SK-N-SH treated with all-trans-retinoic acid at 6 μM for 48 hours (cell line): ENCODE data around the gene PLEKHA4.

Experiments
- ATAC-seq: fragments of 200-7000 bp; cut with Tn5 transposase; 3 replicates; pipeline ENCODE4 v1.9.1; 2020; ENCODE audit warnings: mild to moderate bottlenecking, moderate library complexity
- ARNTL ChIP-seq: fragments of 450-650 bp; formaldehyde crosslinking; IDR thresholded peaks from 2 replicates; pipeline ENCODE4 v1.5.0; 2020; ENCODE audit warnings: low read depth, mild to moderate bottlenecking, moderate library complexity, borderline replicate concordance
- BACH2 ChIP-seq: fragments of 250-450 bp; sonication (Bioruptor Pico); IDR thresholded peaks from 2 replicates; pipeline ENCODE4 v1.9.0; 2021; ENCODE audit warnings: mild to moderate bottlenecking, borderline replicate concordance
- CREB5 ChIP-seq: fragments of 250-450 bp; sonication (Bioruptor Pico); IDR thresholded peaks from 2 replicates; pipeline ENCODE4 v1.5.1; 2020; ENCODE audit warnings: low read depth, mild to moderate bottlenecking, moderate library complexity
- CSDC2 ChIP-seq: fragments of 250-450 bp; sonication (Bioruptor Pico); IDR thresholded peaks from 2 replicates; pipeline ENCODE4 v1.5.0; 2020; ENCODE audit warnings: mild to moderate bottlenecking, moderate library complexity
- CSRNP3 ChIP-seq: fragments of 250-450 bp; sonication (Bioruptor Pico); IDR thresholded peaks from 2 replicates; pipeline ENCODE4 v1.5.1; 2021; ENCODE audit warnings: mild to moderate bottlenecking, moderate library complexity
- OSR1 ChIP-seq: fragments of 250-450 bp; sonication (Bioruptor Pico); IDR thresholded peaks from 2 replicates; pipeline ENCODE4 v1.8.0; 2022; ENCODE audit warnings: moderate library complexity, mild to moderate bottlenecking, inconsistent platforms
- POU6F1 ChIP-seq: fragments of 250-450 bp; sonication (Bioruptor Pico); IDR thresholded peaks from 2 replicates; pipeline ENCODE4 v1.8.0; 2021; ENCODE audit warnings: low read depth, mild to moderate bottlenecking, moderate library complexity, borderline replicate concordance
- PPARA ChIP-seq: fragments of 250-450 bp; sonication (Bioruptor Pico); IDR thresholded peaks from 2 replicates; pipeline ENCODE4 v1.5.0; 2020; ENCODE audit warnings: mild to moderate bottlenecking, borderline replicate concordance
- RARB ChIP-seq: fragments of 250-450 bp; sonication (Bioruptor Pico); IDR thresholded peaks from 2 replicates; pipeline ENCODE4 v1.8.0; 2021; ENCODE audit warnings: mild to moderate bottlenecking, moderate library complexity
- SNAI2 ChIP-seq: fragments of 250-450 bp; sonication (Bioruptor Pico); IDR thresholded peaks from 2 replicates; pipeline ENCODE4 v1.5.0; 2020; ENCODE audit warnings: mild to moderate bottlenecking, moderate library complexity
- TCF4 ChIP-seq: fragments of 250-450 bp; sonication (Bioruptor Pico); IDR thresholded peaks from 2 replicates; pipeline ENCODE4 v1.8.0; 2021; ENCODE audit warnings: mild to moderate bottlenecking, moderate library complexity, borderline replicate concordance
- TOX ChIP-seq: fragments of 250-450 bp; sonication (Bioruptor Pico); IDR thresholded peaks from 2 replicates; pipeline ENCODE4 v1.8.0; 2021; ENCODE audit warnings: mild to moderate bottlenecking, moderate library complexity, borderline replicate concordance
- ZC3H10 ChIP-seq: fragments of 250-450 bp; sonication (Bioruptor Pico); IDR thresholded peaks from 2 replicates; pipeline ENCODE4 v1.5.1; 2021; ENCODE audit warnings: mild to moderate bottlenecking, moderate library complexity
- ZFP3 ChIP-seq: fragments of 250-450 bp; sonication (Bioruptor Pico); IDR thresholded peaks from 2 replicates; pipeline ENCODE4 v1.5.0; 2020; ENCODE audit warnings: mild to moderate bottlenecking, moderate library complexity
- ZFP30 ChIP-seq: fragments of 450-650 bp; formaldehyde crosslinking; IDR thresholded peaks from 2 replicates; pipeline ENCODE4 v1.5.0; 2022; ENCODE audit warnings: mild to moderate bottlenecking, moderate library complexity
- ZNF565 ChIP-seq: fragments of 450-650 bp; formaldehyde crosslinking; conservative IDR thresholded peaks from 2 replicates; pipeline ENCODE4 v1.5.0; 2020; ENCODE audit warnings: low read depth, mild to moderate bottlenecking, moderate library complexity
- ZNF70 ChIP-seq: fragments of 450-650 bp; formaldehyde crosslinking; IDR thresholded peaks from 2 replicates; pipeline ENCODE4 v1.5.0; 2020; ENCODE audit warnings: mild to moderate bottlenecking, moderate library complexity
- ZNF8 ChIP-seq: fragments of 450-650 bp; formaldehyde crosslinking; IDR thresholded peaks from 2 replicates; pipeline ENCODE4 v1.5.0; 2020; ENCODE audit warnings: mild to moderate bottlenecking, moderate library complexity
- TF ChIP-seq, protein P1 (sequence below): fragments of 250-450 bp; sonication (Bioruptor Pico); IDR thresholded peaks from 2 replicates; pipeline ENCODE4 v1.8.0; 2020; ENCODE audit warnings: mild to moderate bottlenecking, moderate library complexity, borderline replicate concordance
- TF ChIP-seq, protein P2 (sequence below): fragments of 250-450 bp; sonication (Bioruptor Pico); IDR thresholded peaks from 2 replicates; pipeline ENCODE4 v1.5.0; 2020; ENCODE audit warnings: mild to moderate bottlenecking, moderate library complexity

PLEKHA4 gene

GRCh38 chr19:48867746-48868113 lies 687 bp downstream of the PLEKHA4 start:
- ATAC-seq = no peak

GRCh38 chr19:48867123-48867745 lies 1.2 kb downstream of the PLEKHA4 start:
- ATAC-seq = no peak
- TF ChIP-seq RARB (CRISPR knock-in tag) (no peak), TOX (no peak), ZFP30 (no peak), TCF4 (CRISPR knock-in tag) (no peak), ZNF70 (no peak), CSRNP3 (CRISPR knock-in tag) (no peak), BACH2 (no peak)
- TF ChIP-seq, all 23 proteins: peak for 0

More at GRCh38 chr19:48867746-48868113, 687 bp downstream of the PLEKHA4 start:
- TF ChIP-seq ZNF8 (CRISPR knock-in tag) (no peak), PPARA (CRISPR knock-in tag) (no peak), CSDC2 (no peak), TCF4 (CRISPR knock-in tag) (no peak), POU6F1 (CRISPR knock-in tag) (no peak), CSRNP3 (CRISPR knock-in tag) (no peak), OSR1 (no peak), RARB (CRISPR knock-in tag) (no peak), ZNF565 (CRISPR knock-in tag) (no peak)
- TF ChIP-seq, protein P1, sequence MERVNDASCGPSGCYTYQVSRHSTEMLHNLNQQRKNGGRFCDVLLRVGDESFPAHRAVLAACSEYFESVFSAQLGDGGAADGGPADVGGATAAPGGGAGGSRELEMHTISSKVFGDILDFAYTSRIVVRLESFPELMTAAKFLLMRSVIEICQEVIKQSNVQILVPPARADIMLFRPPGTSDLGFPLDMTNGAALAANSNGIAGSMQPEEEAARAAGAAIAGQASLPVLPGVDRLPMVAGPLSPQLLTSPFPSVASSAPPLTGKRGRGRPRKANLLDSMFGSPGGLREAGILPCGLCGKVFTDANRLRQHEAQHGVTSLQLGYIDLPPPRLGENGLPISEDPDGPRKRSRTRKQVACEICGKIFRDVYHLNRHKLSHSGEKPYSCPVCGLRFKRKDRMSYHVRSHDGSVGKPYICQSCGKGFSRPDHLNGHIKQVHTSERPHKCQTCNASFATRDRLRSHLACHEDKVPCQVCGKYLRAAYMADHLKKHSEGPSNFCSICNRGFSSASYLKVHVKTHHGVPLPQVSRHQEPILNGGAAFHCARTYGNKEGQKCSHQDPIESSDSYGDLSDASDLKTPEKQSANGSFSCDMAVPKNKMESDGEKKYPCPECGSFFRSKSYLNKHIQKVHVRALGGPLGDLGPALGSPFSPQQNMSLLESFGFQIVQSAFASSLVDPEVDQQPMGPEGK (CRISPR knock-in tag) = no peak

GRCh38 chr19:48866692-48867091 lies 1.7 kb downstream of the PLEKHA4 start:
- no peak for ATAC-seq

GRCh38 chr19:48862827-48863226 lies 5.6 kb downstream of the PLEKHA4 start:
- no peak for ATAC-seq

More at GRCh38 chr19:48866692-48867091, 1.7 kb downstream of the PLEKHA4 start:
- TF ChIP-seq ZC3H10 (CRISPR knock-in tag) (no peak), ARNTL (CRISPR knock-in tag) (no peak), TOX (no peak), SNAI2 (CRISPR knock-in tag) (no peak), CSRNP3 (CRISPR knock-in tag) (no peak), PPARA (CRISPR knock-in tag) (no peak)

GRCh38 chr19:48861313-48861712 lies 7.1 kb downstream of the PLEKHA4 start:
- ATAC-seq = no peak
- TF ChIP-seq ZFP3 (CRISPR knock-in tag) = no peak
- no peak for TF ChIP-seq CREB5
- TF ChIP-seq, protein P2, sequence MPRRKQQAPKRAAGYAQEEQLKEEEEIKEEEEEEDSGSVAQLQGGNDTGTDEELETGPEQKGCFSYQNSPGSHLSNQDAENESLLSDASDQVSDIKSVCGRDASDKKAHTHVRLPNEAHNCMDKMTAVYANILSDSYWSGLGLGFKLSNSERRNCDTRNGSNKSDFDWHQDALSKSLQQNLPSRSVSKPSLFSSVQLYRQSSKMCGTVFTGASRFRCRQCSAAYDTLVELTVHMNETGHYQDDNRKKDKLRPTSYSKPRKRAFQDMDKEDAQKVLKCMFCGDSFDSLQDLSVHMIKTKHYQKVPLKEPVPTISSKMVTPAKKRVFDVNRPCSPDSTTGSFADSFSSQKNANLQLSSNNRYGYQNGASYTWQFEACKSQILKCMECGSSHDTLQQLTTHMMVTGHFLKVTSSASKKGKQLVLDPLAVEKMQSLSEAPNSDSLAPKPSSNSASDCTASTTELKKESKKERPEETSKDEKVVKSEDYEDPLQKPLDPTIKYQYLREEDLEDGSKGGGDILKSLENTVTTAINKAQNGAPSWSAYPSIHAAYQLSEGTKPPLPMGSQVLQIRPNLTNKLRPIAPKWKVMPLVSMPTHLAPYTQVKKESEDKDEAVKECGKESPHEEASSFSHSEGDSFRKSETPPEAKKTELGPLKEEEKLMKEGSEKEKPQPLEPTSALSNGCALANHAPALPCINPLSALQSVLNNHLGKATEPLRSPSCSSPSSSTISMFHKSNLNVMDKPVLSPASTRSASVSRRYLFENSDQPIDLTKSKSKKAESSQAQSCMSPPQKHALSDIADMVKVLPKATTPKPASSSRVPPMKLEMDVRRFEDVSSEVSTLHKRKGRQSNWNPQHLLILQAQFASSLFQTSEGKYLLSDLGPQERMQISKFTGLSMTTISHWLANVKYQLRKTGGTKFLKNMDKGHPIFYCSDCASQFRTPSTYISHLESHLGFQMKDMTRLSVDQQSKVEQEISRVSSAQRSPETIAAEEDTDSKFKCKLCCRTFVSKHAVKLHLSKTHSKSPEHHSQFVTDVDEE = no peak
- TF ChIP-seq RARB (CRISPR knock-in tag) = no peak
- no peak for TF ChIP-seq TCF4 (CRISPR knock-in tag)
- TF ChIP-seq PPARA (CRISPR knock-in tag) = no peak
- no peak for TF ChIP-seq OSR1
- TF ChIP-seq, all 23 proteins: peak for 0

More at GRCh38 chr19:48862827-48863226, 5.6 kb downstream of the PLEKHA4 start:
- no peak for TF ChIP-seq CSDC2
